HepG2 (cell line): Measurements from ENCODE around the gene TEX22. TPM values are rescaled to one million over a fixed set of nuclear protein-coding genes. Genes with fewer than 3 reads are reported as not detected.
A peak's percentile ranks its signal among the peaks of the same experiment; 100 is the strongest.

ENCODE experiments used
- CAMTA2 ChIP-seq: sonication (generic); formaldehyde crosslinking; IDR thresholded peaks from 2 replicates; pipeline ENCODE4 v1.4.0; 2020; ENCODE audit warnings: mild to moderate bottlenecking, missing genetic modification reagents, borderline replicate concordance
- CENPT ChIP-seq: sonication (generic); formaldehyde crosslinking; IDR thresholded peaks from 2 replicates; pipeline ENCODE4 v1.8.0; 2022; ENCODE audit warnings: low read depth, mild to moderate bottlenecking, moderate library complexity, missing genetic modification reagents
- ETV5 ChIP-seq: IDR thresholded peaks from 2 replicates; pipeline ENCODE4 v1.6.1; 2018; ENCODE audit warnings: missing biosample characterization, missing genetic modification reagents, inconsistent platforms, borderline replicate concordance
- MED8 ChIP-seq: sonication (generic); formaldehyde crosslinking; IDR thresholded peaks from 2 replicates; pipeline ENCODE4 v1.8.1; 2023; ENCODE audit warnings: mild to moderate bottlenecking, missing genetic modification reagents; ENCODE audit not compliant: insufficient replicate concordance
- SNAI1 ChIP-seq: sonication (generic); formaldehyde crosslinking; IDR thresholded peaks from 2 replicates; pipeline ENCODE4 v1.5.0; 2020; ENCODE audit warnings: mild to moderate bottlenecking, missing genetic modification reagents, borderline replicate concordance
- SNAPC4 ChIP-seq: sonication (generic); formaldehyde crosslinking; IDR thresholded peaks from 2 replicates; pipeline ENCODE4 v1.4.0; 2020; ENCODE audit warnings: mild to moderate bottlenecking, missing genetic modification reagents
- TERF1 ChIP-seq: sonication (generic); formaldehyde crosslinking; IDR thresholded peaks from 2 replicates; pipeline ENCODE4 v1.8.0; 2022; ENCODE audit warnings: mild to moderate bottlenecking, missing genetic modification reagents, moderate library complexity
- YEATS2 ChIP-seq: sonication (generic); formaldehyde crosslinking; IDR thresholded peaks from 2 replicates; pipeline ENCODE4 v1.4.0; 2020; ENCODE audit warnings: missing genetic modification reagents, borderline replicate concordance
- ZNF280B ChIP-seq: sonication (generic); formaldehyde crosslinking; IDR thresholded peaks from 2 replicates; pipeline ENCODE4 v1.5.0; 2020; ENCODE audit warnings: missing genetic modification reagents, mild to moderate bottlenecking, borderline replicate concordance
- ZNF343 ChIP-seq: sonication (generic); formaldehyde crosslinking; IDR thresholded peaks from 2 replicates; pipeline ENCODE4 v1.4.0; 2020; ENCODE audit warnings: mild to moderate bottlenecking, missing genetic modification reagents
- ZNF44 ChIP-seq: sonication (generic); formaldehyde crosslinking; IDR thresholded peaks from 2 replicates; pipeline ENCODE4 v1.5.1; 2020; ENCODE audit warnings: mild to moderate bottlenecking, missing genetic modification reagents
- ZNF781 ChIP-seq: sonication (generic); formaldehyde crosslinking; IDR thresholded peaks from 2 replicates; pipeline ENCODE4 v1.5.1; 2020; ENCODE audit warnings: borderline replicate concordance, mild to moderate bottlenecking, missing genetic modification reagents; ENCODE audit errors: not compliant biosample characterization
- ZSCAN9 ChIP-seq: IDR thresholded peaks from 2 replicates; pipeline ENCODE4 v1.6.1; 2016; ENCODE audit warnings: borderline replicate concordance
- polyA plus RNA-seq, 8 experiments: library from polyadenylated mRNA; depleted of rRNA in 3 of 8; stranded (reverse) in 7 of 8; unstranded in 1 of 8; fragments of >200 nt; fragmentation: Illumina TruSeq in 4 of 8; extraction: Trizol in 4 of 8; gene quantifications; 2 replicates each; pipeline versions ENCODE4 v1.2.1 to v1.2.3, GENCODE V29; 2011 to 2016; ENCODE audit warnings: low read depth in 4 of 8, missing spikeins in 1 of 8, mixed read lengths in 1 of 8; ENCODE audit not compliant: insufficient read depth in 1 of 8
- total RNA-seq, 5 experiments: library from RNA; depleted of rRNA; stranded (reverse); fragments of >200 nt; fragmentation: Illumina TruSeq; extraction: Trizol; gene quantifications; 2 replicates each; pipeline ENCODE4 v1.2.3, GENCODE V29; 2016; ENCODE audit warnings: low read depth in 1 of 5

Gene TEX22
- total and polyA plus RNA-seq, 2 of the 13 experiments (the other 11 are each of a cell fraction or from before 2014, with no cell fraction given), result 0.07 to 0.27 TPM

- TF ChIP-seq SNAPC4 (CRISPR knock-in tag) (peak; percentile 9; the same call in 1 of the 2 replicates), MED8 (peak; percentile 1), ZNF781 (CRISPR knock-in tag) (no peak), ZSCAN9 (CRISPR knock-in tag) (no peak), ZNF280B (CRISPR knock-in tag) (peak; percentile 80), SNAI1 (CRISPR knock-in tag) (peak; percentile 53; the same call in 1 of the 2 replicates), CENPT (0 out of 2 replicates have a peak, but pooled peaks have one; percentile 25), ZNF44 (0 out of 2 replicates have a peak, but pooled peaks have one; percentile 6), YEATS2 (no peak), CAMTA2 (CRISPR knock-in tag) (0 out of 2 replicates have a peak, but pooled peaks have one; percentile 56), ETV5 (CRISPR knock-in tag) (0 out of 2 replicates have a peak, but pooled peaks have one; percentile 9), TERF1 (CRISPR knock-in tag) (0 out of 2 replicates have a peak, but pooled peaks have one; percentile 12), ZNF343 (CRISPR knock-in tag) (peak; percentile 71; the same call in 1 of the 2 replicates)
These were observed 20.2 kb downstream of the TEX22 start (continued) for GRCh38 chr14:105418269-105419194.
